ENCODE data around the gene MAOB.

MAOB gene

DNA sequence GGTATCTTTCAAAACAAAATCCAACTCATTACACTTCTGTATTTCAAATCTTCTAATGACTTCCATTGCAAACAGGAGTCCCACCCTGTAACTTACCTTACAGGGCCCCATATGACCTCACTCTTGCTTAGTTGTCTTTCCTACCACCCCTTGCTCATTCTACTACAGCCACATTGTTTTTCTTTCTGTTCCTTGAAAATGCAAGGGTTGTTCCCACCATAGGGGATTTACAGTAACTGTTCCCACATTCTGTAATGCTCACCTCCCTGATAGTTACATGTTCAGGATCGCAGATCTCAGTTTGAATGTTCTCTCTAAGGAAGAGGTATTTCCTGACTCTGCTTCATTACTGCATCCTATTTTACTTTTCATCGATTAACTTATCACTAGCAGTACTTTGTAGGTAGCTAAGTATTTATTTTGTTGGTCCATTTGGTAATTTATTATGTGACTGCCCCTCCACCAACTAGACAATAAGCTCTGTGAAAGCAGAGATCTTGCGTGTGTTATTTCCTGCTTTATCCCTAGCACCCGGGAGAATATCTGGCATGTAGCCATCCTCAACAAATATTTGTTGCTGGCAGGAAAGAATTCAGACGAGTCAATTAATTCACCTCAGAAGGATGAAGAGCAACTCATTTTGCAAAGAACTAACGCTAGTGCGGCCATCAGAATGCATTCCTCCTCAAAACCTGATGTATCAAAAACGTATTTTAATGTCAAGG, 21.4 kb downstream of the MAOB start:
- DNase-seq = no peak

DNA sequence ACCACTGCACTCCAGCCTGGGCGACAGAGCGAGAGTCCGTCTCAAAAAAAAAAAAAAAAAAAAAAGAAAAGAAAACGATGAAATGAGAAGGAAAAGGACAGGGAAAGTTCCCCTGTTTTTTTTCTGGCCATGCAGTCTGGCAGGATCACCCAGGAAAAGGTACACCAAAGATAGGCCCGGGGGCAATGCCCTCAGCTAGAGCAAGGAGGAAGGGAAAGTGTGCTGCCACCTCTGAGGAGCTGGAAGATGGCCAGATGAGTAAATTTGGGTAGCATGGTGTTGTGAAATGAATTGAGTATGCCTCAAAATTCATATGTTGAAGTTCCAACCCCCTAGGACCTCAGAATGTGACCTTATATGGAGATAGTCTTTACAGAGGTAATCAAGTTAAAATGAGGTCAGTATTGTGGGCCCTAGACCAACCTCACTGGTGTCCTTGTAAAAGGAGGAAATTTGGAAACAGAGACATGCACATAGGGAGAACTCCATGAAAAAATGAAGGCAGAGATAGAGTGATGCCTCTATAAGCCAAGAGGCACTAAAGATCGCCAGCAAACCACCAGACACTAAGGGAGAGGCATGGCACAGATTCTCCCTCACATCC, 28.9 kb downstream of the MAOB start:
- no peak for DNase-seq

DNA sequence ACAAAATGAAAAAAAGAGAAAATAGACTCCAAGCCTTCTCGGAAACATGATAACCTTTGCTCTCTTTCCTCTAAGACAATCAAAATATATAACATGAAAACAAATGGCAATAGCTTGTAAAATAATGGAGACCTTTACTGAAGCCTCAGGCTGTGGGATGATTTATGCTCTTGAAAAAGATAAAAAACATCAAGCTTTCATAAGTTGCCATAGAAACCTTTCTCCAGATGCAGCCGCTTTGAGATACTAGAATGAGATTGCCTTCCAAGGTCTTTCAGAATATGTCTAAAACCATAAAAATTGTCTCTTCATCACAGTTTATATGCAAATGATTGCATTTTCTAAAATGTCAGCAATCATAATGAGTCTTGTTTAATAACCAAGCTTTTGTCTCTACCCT, 31.6 kb downstream of the MAOB start:
- no peak for DNase-seq

DNA sequence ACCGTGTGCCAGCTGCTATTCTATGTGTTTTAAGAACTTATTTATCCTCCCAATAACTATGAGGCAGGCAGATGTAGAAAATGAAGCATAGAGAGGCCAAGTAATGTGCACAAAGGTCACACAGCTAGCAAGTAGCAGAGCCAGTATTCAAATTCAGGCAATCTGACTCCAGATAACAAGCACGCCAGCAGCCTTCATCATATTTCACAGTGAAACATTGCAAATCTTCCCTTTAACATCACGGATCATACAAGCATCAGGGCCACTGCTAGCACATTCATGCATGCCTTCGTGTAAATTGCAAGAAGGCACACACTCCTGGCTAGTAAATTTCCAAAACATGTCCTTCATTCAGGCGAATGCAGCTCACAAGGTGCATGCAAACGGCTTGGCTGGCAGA, 33.1 kb downstream of the MAOB start:
- no peak for DNase-seq

DNA sequence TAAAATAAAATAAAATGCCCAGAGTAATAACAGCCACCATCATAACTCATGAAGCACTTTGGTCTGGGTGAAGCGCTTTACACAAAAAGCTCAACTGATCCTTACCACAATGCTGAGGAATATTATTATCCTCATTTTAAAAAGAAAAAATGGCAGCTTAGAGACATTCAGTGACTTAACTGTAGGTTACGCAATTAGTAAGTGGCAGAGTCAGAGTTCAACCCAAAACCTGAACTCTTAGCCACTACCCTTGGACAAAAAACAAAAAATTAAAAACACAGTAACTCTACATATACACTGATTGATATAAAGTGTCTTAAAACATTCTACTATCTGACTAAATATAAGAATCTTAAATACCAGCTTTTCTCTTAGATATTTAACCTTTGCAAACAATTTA, 34.9 kb downstream of the MAOB start:
- no peak for DNase-seq

DNA sequence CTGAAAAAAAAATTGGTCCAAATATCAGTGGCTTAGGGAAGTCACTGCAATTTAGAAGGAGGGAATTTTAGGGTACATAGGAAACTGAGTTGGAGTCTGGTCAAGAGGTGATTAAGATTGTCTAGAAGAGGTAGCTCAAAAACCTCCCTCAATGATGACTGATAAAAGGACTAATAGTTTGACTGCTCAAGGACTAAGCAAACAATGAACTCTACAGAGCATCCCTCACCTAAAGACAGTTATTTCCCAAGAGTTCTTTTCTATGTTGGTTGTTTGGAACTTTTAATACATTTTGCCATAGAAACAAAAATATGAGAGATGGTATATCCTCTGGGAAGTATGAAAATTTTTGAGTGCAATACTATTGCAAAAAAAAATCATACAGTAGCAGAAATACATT, 35.7 kb downstream of the MAOB start:
- DNase-seq = no peak

DNA sequence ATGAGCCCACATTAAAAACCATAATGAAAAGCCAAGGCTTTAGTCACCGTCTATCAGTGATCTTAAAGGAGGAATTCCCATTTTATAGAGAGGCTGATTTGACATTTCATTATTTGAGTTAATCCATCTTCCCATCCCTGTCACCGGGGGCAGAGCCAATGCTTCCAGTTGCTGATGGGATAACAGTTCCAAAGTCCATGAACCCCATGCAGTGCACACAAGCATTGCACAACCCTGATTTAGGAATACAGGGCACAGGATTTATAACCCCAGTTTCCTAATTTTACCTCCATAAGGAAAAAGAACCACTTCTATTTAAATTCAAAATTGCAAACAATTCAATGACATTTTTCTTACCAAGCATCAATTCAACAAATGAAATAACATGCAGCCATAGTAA, 36.5 kb downstream of the MAOB start:
- DNase-seq = no peak

DNA sequence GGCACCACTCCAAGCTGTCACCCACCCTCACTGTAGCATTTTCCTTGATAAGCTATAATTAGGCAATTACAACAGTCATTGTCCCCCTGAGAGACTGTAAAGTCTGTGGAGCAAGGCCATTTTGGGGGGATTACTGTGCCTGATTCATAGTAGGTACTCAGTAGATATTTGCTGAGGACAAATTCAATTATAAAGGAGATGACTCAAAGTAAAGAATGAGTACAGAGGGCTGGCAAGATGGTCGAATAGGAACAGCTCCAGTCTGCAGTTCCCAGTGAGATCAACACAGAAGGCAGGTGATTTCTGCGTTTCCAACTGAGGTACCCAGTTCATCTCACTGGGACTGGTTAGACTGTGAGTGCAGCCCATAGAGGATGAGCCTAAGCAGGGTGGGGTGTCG, 42.0 kb downstream of the MAOB start:
- DNase-seq = no peak

DNA sequence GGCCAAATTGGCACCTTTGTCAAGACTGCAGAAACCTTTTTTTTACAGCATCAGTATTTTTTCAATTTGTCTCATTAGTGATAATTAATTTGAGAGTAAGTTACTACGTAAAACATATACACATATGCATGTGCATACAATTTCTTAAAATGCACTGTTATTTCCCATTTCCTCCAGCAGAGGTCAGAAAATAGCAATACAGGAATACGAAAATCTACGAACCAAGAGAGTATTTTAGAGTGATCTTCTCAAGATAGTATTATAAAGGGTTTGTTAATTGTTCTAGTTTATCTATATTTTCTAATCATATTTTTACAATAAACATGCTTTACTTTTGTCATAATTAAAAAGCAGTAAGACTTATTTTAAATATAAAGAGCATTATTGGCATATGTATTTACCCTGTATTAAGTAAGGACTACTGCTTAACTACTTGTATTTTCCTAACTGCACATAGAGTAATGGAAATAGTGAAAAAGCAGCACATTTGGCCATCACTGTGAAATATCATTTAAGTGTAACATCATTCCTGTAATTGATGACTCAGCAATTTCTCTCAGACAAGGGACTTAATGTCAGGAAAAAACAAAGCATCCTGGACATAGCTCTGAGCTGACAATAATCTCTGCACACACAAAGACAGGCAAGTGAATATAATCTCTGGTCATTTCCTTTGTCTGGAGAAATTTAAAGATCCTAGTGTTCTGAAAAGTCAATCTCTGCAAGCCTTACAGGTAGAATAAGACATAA, 45.6 kb downstream of the MAOB start:
- no peak for DNase-seq

DNA sequence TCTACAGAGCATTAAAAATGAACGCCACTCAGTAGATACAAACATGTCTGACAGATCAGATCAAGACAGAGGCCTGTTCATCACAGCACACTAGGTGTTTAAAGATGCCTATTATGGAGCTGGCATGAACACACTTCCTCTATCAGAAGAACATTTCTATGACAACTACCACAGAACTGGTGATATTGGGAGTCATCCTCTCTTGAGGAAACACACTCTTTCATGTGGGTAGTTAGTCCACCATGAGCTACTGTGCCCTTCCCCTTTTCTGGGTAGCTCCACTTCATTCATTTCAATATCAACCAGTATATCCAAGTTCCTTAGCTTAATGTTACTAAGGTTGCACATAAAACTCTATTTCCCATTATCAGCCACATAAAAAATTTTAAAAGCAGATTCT, 46.7 kb downstream of the MAOB start:
- no peak for DNase-seq

DNA sequence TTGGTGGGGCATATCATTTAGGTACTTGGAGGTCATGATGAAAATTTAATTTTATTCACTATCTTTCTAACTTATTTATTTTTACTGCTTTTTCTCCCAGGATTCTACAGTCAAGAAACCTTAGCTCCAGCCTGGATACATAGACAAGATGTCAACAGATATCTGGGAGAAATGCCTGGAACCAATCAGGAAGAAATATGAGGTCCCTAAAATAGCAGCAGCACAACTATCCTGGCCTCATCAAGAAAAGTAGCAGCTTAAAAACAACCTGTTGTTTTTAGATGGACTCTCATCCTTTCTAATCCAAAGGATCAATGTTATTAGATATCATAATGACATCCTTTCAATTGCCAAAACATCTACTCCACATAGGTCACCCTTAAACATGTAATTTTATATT, 54.5 kb downstream of the MAOB start:
- no peak for DNase-seq

DNA sequence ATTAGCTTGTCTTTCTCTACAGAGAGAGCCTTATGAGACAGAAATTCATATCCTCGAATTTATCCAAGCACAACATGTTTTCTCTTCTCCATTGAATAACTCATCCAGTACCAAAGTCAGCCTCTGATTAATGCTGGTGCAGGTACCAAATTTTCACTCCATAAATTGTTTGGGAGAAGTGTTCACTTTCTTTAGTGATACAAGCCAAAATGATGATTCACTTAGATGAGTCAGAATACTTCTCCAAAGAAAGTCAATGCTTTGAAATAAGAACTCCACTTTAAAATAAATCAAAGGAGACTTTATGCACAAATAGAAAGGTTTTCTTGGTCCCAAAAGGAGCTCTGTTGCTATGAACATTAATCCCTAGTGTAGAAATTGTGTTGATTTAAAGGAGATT, 60.2 kb downstream of the MAOB start:
- no peak for DNase-seq

DNA sequence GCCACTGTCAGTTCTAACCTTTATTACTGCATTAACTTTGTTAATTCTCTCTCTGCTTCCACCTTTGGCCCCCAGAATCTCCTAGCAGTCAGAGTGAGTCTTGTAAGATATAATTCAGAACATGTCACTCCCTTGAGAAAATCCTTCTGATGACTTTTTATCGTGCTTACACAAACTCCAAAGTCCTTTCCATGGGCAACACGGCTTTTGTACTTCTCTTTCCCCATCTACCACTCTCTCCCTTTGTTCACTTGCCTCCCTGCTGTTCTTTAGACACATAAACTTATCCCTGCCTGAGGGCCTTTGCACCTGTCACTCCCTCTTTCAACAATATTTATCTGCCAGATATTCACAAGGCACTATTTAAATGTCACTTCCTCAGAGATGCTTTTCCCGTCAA, 64.8 kb downstream of the MAOB start:
- DNase-seq = no peak

DNA sequence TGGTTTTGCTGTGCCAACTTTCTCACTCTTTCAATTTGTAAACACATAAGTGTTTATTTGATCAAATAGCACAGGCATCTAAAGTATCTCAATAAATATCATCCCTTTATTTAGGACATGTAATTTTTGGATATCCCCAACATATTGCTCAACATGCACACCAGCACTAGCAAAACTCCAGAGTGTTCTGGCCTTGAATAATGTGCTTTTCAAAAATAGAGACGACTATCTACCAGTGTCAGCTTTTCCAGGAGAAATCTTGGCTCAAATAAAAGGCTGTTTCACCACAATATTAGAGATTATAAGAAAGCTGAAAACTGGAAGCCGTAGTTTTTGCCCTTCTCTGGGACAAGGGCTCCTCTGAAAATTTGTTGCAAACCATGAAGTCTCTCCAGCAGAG, 67.0 kb downstream of the MAOB start:
- no peak for DNase-seq

DNA sequence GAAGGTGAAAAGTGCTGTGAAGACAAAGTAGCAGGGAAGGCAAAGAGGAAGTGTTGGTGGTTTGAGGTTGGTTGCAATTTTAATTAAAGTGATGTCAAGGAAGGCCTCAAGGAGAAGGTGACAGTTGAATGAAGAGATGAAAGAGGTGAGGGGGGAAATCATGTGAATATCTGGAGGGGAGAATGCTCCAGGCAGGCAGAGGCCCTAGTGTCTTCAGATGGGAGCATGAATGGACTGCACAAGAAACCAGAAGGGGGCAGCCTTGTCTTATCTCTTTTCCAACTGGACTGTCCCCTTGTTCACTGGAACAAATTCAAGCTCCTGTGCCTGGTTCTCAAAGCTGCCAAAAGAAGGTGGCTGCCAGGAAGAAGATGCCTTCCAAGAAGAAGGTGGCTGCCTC, 68.4 kb downstream of the MAOB start:
- DNase-seq = no peak

DNA sequence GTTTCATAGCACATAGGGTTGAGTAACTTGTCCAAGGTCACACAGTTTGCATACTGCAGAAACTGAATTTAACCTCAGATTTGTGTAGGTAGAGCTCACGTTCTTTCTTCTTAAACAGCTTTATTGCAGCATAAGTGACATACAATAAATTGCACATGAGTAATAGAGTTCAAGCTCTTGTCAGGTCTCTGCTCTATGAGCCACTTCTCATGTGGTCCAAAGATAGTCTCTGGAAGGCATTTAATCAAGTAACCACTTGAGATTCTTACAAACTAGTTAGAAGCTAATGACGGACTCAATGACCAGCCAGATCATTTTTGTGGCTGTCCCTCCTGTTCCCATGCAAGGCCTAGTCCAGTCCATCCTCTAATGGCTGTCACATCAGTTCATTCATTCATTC, 68.9 kb downstream of the MAOB start:
- DNase-seq = no peak

DNA sequence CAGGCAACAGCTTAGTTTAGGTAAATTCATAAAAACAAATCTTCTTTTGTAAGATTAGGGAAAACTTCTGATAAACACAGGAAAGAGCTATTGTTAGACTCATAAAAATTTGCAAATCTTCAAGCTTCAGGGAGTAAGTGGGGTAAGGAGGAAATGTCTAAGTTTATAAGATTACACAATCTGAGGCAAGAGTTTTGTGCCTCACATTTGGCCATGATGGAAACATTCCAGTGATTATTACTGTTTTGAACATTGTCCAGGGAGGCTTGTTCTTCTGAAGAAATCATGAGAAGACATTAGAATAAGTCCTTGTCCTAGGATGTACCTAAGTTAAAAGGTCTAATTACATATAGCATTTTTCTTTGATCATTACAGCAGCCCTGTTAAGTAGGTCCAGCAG, 72.8 kb downstream of the MAOB start:
- DNase-seq = no peak

DNA sequence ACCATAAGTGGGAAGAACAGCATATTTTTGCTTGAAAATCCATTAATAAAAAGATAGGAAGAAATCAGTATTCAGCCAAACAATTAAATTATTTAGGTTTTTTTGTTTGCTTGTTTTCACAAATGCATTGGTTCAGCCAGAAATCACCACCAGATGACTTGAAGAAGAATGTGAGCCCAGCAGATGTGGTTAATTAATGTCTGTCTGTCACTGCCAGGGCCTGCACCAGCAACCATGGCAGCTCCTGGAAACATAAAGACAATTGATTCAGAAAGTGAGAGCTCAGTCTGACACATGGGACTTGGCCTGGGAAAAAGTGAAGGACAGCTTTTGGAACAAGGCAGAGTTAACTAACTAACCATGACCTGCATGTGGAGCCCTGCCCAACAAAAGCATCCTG, 74.0 kb downstream of the MAOB start:
- no peak for DNase-seq

DNA sequence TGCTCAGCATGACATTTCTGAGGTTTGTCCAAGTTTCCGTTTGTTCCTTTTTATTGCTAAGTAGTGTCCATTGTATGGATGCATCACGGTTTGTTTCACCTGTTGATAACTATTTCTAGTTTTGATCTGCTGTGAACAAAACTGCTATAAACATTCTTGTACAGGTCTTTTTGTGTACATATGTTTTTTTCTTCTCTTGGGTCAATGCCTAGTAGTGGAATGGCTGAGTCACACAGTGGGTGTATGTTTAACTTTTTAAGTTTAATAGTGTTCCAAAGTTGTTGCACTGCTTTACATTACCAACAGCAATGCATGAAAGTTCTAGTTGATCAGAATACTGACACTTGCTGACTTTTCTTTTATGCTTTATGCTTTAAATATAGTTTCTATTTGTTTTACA, 76.7 kb downstream of the MAOB start:
- no peak for DNase-seq

DNA sequence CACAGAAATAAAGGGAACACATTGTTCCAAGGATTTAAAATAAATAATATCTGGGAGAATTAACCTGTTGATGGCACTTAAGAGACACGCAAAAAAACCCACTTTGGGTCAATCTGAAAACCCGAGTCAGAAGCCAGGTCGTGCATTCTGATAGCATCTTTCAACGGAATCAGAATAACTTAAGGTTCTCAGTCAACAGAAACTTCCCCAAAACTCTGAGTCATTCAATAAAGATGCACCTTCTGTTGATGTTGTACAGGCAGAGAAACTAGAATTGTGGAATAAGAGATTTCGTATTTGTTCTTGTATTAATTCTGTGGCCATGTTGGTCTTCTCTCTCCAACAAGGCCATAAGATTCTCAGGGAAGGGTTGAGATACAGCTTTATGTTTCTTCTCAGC, 78.2 kb downstream of the MAOB start:
- DNase-seq = no peak

DNA sequence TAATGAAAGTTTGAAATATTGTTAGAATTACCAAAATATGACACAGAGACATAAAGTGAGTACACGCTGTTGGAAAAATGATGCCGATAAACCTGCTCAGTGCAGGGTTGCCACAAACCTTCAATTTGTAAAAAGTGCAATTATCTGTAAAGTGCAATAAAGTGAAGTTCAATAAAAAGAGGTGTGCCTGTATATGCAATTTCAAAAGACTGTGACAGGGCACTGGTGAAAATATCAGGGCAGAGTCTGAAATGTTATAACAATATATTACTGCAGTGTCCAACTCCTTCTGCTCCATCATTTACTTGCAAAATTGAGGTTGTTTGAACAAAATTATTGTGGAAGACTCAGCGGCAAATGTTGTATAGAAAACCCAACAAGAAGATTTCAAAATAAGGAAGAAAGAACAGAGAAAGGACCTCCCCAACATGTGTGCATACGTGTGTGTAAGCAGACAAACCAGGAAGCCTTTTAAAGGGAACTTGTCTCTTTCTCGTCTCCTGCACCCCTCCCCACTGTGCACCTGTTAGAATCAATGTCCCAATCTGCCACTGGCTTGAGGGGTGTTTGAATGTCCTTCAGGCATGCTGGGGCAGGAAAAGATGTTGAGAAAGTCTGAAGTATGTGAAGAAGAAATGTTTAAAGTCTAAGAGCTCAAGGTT, 96.2 kb downstream of the MAOB start:
- DNase-seq = no peak

DNA sequence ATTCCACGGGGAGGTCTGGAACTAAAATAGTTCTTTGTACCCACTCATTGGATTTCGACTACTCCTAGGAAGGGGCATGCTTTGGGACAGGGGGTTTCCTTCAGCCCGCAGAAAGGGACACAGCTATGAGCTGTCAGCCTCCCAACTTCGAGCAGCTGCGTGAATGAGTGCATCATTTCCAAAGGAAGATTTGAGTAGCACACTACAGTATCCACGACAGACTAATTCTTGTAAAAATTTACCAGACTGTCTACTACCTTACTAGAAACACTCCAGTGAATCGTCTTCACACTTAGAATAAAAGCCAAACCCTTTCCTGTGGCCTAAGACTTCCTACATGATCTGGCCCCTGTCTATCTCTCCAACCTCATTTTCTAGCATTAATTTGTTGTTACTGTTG, 124.2 kb downstream of the MAOB start:
- no peak for DNase-seq

DNA sequence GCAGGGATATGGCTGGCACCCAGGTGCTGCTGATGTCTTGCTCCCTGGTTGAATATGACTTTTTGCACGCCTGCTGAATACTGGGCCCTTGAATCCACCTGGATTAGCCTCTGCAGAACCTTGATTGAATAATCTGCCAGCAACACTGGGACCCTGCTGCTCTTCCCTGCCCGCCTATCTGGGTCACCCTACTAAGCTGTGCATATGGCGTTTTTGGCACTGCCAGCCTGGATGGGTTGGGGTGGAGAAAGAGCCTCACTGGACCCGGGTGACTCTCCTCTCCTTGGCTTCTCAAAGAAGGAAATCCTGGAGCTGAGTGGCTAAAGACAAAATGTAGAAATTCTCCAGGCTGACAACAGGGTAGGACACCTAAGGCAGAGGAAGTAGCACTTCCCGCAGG, 126.2 kb downstream of the MAOB start:
- no peak for DNase-seq

DNA sequence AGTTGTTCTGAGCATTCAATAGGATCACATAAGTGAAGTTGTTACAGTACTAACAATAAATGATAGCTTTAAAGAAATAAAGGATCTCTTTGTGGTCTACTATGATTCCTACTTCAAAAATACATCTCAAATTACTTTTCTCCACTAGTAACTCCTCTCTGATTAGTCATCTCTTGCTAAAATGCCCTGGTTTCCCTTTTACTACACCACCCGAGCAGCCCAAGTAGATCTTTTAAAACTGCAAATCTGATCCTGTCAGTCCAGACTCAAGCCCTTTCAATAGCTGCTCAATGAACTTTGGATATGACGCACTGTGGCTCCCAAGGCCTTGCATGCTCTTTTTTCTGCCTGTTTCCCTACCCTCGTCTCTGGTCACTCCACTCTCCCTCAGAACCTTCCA, 128.6 kb downstream of the MAOB start:
- DNase-seq = no peak
